COLO829 (cell line): ENCODE data around the gene KCNMA1.
"Not testable (repeated sequence)": the region's sequence is repeated elsewhere in the genome, so short reads cannot be mapped to it uniquely, and the experiment has no call there.

Experiments
- DNase-seq: peaks from one replicate; pipeline ENCODE4 v3.0.0; 2012; ENCODE audit warnings: low spot score

Gene KCNMA1

DNA sequence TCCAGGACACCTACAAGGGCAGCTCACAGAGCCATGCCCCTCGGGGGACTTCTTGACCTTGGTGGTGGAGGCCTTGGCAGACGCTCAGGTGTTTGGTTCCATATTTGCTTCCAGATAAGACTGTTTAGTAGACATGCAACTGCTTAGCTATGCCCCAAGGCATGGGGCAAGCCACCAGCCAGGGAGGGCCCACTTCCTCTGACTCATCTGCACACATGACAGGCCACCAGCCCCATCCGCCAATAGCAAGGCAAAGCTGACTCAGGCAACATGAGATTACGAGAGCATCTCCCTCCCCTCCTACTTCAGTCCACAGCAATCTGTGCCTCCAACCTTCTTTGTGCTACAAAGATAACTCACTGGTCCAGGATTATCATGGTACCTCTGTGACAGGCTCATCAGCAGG is 54.9 kb downstream of the KCNMA1 start:
- peak; percentile 43 for DNase-seq

DNA sequence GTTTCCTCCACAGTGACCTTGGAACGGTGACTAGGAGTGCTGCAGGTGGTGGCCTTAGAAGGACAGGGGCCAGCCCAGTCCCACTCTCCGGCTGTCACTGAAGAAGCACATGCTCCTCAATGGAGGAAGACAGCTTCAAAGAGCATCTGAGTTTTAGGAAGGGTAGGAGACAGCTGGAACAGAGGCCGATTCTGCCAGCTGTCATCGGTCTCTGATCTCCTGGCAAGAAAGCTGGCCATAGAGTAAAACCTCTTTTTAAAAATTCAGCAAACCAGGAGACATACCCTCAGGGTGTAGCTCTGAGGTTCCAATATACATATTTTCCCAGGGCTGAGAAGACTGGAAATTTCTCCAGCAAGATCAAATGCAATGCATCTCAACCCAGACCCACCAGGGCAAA is 55.9 kb downstream of the KCNMA1 start:
- no peak for DNase-seq

- no peak for DNase-seq
Measured at GRCh38 chr10:77580482-77580881, 57.1 kb downstream of the KCNMA1 start.

- DNase-seq = no peak
Measured at GRCh38 chr10:77578583-77579227, 58.9 kb downstream of the KCNMA1 start.

DNA sequence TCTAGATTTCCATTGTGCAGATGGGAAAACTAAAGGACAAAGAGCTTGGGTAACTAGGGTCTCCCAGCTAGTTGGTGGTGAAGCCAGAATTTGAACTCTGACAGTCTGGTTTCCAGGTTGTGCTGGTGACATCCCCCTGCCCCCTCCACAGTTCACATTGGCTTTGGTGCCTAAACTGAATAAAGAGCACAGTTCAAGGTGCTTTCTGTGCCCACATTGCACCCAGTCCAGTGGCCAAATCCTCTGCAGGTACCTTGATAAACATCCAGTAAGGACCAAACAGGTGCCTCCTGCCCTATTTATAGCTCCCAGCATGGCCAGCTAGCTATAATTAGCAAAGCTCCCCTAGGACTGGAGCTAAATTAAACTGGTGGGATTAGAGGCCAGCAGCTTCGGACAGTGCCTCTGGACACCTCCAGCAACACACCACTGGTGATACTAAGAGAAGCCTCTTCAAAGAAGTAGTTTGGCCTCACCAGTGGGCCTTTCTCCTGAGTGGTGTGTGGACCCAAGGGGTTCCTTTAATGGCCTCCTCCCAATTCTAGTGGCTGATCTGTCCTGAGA is 59.9 kb downstream of the KCNMA1 start:
- DNase-seq = no peak

DNA sequence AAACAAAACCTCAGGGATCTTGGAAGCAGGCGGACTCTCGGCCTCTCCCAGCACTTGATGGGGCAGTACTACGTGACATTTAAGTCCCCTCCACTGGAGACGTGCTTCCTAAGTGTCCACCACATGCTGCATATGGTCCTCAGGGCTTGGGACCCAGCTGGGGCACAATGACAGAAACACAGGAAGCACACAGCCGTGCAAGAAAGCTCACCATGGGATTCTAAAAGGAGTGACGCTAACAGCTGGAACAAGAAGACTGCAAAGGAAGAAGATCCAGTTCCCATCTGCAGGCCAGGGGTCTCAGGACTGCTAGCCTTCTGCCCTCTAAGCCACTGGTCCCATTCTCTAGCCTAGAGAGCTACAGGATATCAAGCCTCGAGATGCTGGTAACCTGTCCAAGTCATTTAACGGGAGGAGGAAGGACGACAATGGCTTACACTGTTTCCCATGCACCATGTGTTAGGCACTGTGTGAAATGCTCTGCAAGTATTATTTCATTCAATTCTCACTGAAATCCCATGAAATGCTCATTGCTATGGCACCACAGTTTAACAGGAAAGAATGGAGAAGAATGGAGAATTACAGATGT is 61.1 kb downstream of the KCNMA1 start:
- no peak for DNase-seq

DNA sequence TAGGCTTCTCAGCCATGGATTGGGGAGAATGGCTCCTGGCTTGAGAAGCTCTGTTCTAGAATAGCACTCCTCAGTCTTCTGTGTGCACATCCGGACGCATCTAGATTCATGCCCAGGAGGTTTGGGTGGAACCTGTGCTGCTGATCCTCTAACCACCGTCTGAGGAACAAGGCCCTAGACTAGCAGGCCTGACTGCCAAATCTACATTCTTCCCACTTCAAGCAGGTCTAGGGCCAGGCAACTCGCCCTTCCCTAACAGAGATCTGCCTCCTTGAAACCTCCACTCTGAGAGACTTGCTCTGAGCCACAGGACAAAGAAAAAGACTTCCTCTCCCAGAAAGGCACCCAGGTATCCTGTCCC is 61.6 kb downstream of the KCNMA1 start:
- no peak for DNase-seq

GRCh38 chr10:77575271-77576006 is 62.2 kb downstream of the KCNMA1 start:
- no peak for DNase-seq

- no peak for DNase-seq
Measured at GRCh38 chr10:77574438-77574837, 63.2 kb downstream of the KCNMA1 start.

GRCh38 chr10:77572520-77572919 is 65.1 kb downstream of the KCNMA1 start:
- DNase-seq = not testable (repeated sequence)

DNA sequence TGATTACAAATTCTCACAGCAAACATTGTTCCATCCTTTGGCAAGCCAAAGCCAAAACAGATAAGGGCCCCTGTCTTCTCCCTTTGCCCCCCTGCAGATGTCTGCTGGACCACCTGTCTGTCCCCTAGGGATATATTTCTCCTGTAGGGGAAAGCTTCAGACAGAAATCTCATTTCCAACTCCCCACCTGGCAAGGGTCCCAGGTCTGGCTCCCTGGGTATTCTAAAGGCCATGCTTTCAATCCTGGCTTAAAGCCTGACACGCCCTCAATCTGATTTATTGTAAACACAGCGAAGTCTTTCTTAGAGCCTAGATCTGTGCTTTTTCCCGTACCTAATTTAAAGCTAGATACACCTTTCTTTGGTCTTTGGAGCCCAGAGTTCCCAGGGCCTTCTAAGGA is 66.1 kb downstream of the KCNMA1 start:
- DNase-seq = no peak

GRCh38 chr10:77566914-77567566 is 70.6 kb downstream of the KCNMA1 start:
- peak; percentile 12 for DNase-seq

GRCh38 chr10:77566236-77566635 is 71.4 kb downstream of the KCNMA1 start:
- DNase-seq = no peak

GRCh38 chr10:77565590-77566023 is 72.0 kb downstream of the KCNMA1 start:
- DNase-seq = no peak

- DNase-seq = no peak
Measured at GRCh38 chr10:77564731-77565589, 72.6 kb downstream of the KCNMA1 start.

DNA sequence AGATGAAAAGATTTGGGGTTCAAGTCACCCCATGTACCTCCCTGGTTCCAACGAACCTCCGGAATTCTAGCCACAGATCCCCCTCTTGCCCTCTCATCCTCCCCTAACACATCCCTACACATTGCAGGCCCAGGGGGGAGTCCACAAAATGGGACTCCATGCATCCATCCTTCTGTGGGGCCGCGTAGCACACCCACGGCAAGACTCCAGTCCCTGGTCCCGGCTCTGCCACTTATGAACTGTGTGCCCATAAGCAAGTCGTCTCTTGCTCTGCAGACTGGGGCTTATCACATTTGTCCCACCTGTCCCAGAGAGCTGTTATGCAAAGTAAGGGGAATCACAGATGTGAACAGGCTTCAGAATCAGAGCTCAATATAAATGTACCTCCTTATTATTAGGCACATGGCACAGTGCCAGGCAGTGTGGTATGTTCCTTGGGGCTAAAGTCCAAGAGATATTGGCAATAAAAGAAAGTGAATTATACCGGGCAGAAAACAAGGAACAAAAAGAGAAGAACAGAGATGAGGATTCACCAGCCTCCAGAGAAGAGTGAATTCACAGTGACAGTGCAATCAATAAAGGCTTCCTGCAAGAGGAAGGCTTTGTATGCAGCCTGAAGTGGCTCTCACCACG is 73.9 kb downstream of the KCNMA1 start:
- no peak for DNase-seq

DNA sequence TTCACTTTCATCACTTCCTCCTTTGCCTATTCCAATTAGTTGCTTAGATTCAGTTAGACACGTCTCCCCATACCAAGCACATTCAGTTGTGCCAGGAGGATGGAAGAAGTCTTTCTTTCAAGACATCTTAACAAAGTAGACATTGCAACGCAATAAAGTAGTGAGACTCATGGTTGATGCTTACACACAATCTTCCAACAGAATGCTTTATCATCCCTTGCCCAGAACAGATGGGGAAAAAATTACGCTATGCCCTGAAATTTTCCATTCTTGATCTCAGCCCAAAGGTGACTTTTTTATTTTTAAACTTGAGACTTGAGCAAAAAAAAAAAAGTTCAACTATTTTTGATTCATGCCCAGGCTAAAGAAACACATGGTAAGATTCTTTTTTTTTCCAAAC is 74.9 kb downstream of the KCNMA1 start:
- no peak for DNase-seq

DNA sequence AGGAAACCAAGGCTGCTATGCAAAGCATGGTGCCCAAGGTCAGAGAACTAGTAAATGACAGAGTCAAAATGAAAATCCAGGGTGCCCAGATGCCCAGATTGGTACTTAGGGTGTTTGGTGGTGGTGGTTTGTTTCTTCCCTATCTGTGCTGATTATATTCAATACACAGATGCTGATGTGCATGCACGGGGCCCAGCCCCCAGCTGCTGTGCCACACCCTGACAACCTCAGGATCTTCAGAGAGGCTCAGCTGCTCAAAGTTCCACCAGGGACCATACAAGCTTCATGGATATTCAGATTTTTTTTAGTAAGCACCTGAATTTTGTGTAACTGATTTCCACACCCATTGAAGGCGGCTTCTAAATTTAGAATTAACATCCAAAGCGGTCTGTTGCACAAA is 75.6 kb downstream of the KCNMA1 start:
- DNase-seq = no peak

- no peak for DNase-seq
Measured at GRCh38 chr10:77560471-77560870, 77.1 kb downstream of the KCNMA1 start.

DNA sequence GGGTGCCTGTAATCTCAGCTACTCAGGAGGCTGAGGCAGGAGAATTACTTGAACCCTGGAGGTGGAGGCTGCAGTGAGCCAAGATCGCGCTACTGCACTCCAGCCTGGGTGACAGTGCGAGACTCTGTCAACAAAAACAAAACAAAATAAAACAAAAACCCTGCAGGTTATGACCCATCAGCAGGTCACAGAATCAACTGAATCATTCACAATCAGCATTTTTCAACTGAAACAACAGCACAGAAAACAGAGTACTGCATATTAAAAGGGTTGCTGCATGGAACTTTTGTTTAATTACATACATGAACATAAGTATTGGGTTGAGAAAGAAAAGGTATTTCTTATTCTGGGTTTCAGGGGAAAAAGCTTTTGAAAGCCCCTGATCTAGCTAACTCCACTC is 77.6 kb downstream of the KCNMA1 start:
- DNase-seq = no peak

GRCh38 chr10:77556990-77557601 is 80.5 kb downstream of the KCNMA1 start:
- no peak for DNase-seq
